H1 (cell line): ENCODE results near the gene POLN. TPM values are rescaled to one million over a fixed set of nuclear protein-coding genes. Genes with fewer than 3 reads are reported as not detected.

Source experiments
- CHD7 ChIP-seq: fragments of 300-600 bp; sonication (generic); IDR thresholded peaks from 2 replicates; pipeline ENCODE4 v1.7.1; 2012; ENCODE audit warnings: low read length, moderate library complexity, mild to moderate bottlenecking, inconsistent platforms; ENCODE audit not compliant: insufficient replicate concordance
- CTCF ChIP-seq, 3 experiments: IDR thresholded peaks; 1 replicate in 2 of 3; 2 replicates in 1 of 3; pipeline versions ENCODE4 v1.5.1 to v1.6.1; 2011; ENCODE audit warnings: low read length in 3 of 3, mild to moderate bottlenecking in 3 of 3, inconsistent platforms in 2 of 3, low read depth in 1 of 3, moderate library complexity in 1 of 3; ENCODE audit not compliant: insufficient read depth in 1 of 3; ENCODE audit errors: control extremely low read depth in 1 of 3
- EZH2 ChIP-seq: fragments of 200-600 bp; sonication (generic); IDR thresholded peaks from 2 replicates; pipeline ENCODE4 v1.7.1; 2012; ENCODE audit warnings: low read depth, mild to moderate bottlenecking, moderate library complexity, low read length, inconsistent platforms; ENCODE audit not compliant: severe bottlenecking
- FOSL1 ChIP-seq: IDR thresholded peaks from 2 replicates; pipeline ENCODE4 v1.6.1; 2011; ENCODE audit warnings: mild to moderate bottlenecking, low read depth, low read length, moderate library complexity; ENCODE audit not compliant: insufficient read depth
- HDAC2 ChIP-seq, 2 experiments: fragments of 300-600 bp in 1 of 2; sonication (generic) in 1 of 2; IDR thresholded peaks; 2 replicates each; pipeline ENCODE4 v1.6.1; 2011 to 2012; ENCODE audit warnings: low read depth in 2 of 2, low read length in 2 of 2, mild to moderate bottlenecking in 2 of 2, moderate library complexity in 2 of 2, borderline replicate concordance in 1 of 2, inconsistent platforms in 1 of 2
- KDM4A ChIP-seq: IDR thresholded peaks from one replicate; pipeline ENCODE4 v1.7.1; 2012; ENCODE audit warnings: low read depth, mild to moderate bottlenecking, moderate library complexity, low read length, inconsistent platforms; ENCODE audit not compliant: severe bottlenecking
- RBBP5 ChIP-seq: IDR thresholded peaks from 2 replicates; pipeline ENCODE4 v1.7.1; 2012; ENCODE audit warnings: low read depth, mild to moderate bottlenecking, inconsistent platforms, low read length, moderate library complexity, borderline replicate concordance
- polyA plus RNA-seq, 7 experiments: library from polyadenylated mRNA; depleted of rRNA in 3 of 7; stranded (reverse) in 5 of 7; unstranded in 2 of 7; fragments of >200 nt in 5 of 7; fragments of 200-250 nt in 2 of 7; gene quantifications; 1 replicate in 5 of 7; 2 replicates in 1 of 7; 4 replicates in 1 of 7; pipeline versions ENCODE4 v1.2.1 to v1.2.3, GENCODE V29; 2011 to 2013; ENCODE audit warnings: missing spikeins in 2 of 7, mixed read lengths in 2 of 7
- total RNA-seq: library from RNA; stranded (reverse); fragmentation: NEBNext Ultra II Directional; extraction: Animal tissue kit (Norgen Biotek cat#: 25700); gene quantifications from 2 replicates; pipeline ENCODE4 v1.2.1, GENCODE V29; 2021

The POLN gene
- total and polyA plus RNA-seq, 2 of the 8 experiments (the other 6 are each of a cell fraction or from before 2014, with no cell fraction given) = 0.98 to 1.5 TPM

- TF ChIP-seq CTCF (IDR thresholded peaks at IDR 0.05; ENCODE audit: control extremely low read depth in 1 of 3, insufficient read depth in 1 of 3, low read depth in 1 of 3, low read length in 3 of 3) (no peak), RBBP5 (no peak), FOSL1 (no peak), CHD7 (no peak), EZH2 (no peak), KDM4A (no peak), HDAC2 (IDR thresholded peaks at IDR 0.05; ENCODE audit: borderline replicate concordance in 1 of 2, low read depth in 2 of 2, low read length in 2 of 2) (no peak)
Observed at GRCh38 chr4:2264481-2265041, 22.6 kb upstream of the POLN start (continued).
